AG09319 (cell line): ENCODE results near the gene SLC6A2.
"Not testable (repeated sequence)": the region's sequence is repeated elsewhere in the genome, so short reads cannot be mapped to it uniquely, and the experiment has no call there.

Experiments used
- DNase-seq: peaks from one replicate; pipeline ENCODE4 v3.0.0-alpha.2; 2010; ENCODE audit warnings: low read depth; ENCODE audit errors: extremely low read depth
- TF ChIP-seq, protein P1 (sequence below): IDR thresholded peaks from 2 replicates; pipeline ENCODE4 v1.5.1; 2011; ENCODE audit warnings: low read depth, mild to moderate bottlenecking, inconsistent platforms, low read length, moderate library complexity

The SLC6A2 gene

DNA sequence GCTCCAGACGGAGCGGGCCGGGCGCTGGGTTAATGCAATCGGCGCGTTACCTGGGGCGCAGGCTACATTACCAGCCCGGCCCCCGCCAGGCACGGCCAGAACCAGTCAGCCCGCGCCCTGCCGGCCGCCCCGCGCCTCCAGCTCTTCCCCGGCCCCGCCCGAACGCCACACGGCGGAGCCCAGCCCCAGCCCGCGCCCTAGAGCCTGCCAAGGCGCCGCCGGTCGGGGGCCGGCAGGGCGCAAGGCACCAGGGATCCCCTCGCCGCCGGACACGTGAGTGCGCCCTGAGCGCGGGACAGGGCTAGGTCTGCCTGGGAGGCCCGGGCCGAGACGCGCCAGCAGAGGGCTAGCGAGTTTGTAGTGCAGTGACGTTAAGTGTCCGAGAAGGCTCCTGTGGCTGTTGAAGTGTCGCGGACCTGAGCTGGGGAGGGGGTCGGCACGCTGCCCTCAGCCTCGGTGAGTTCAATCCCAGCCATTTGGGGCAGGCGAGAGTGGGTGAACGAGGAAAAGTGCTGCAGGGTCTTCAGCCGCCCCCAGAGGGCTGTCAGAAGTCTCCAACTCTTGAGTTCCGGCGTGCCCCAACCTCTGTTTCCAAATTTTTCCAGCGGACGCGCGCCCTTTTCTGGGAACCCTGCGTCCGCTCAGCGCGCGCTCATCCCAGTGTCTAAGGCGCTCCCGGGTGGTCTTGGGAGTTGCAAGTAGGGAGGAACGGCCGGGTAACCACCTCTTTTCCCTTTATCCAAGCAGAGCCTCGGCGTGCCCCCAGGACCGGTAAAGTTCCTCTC is at the start of gene SLC6A2:
Gene SLC6A2, plus strand, starts transcription at position 92 of the 785 bp plus-strand sequence. CDS start 707 bp downstream, outside the sequence.
- TF ChIP-seq, protein P1, sequence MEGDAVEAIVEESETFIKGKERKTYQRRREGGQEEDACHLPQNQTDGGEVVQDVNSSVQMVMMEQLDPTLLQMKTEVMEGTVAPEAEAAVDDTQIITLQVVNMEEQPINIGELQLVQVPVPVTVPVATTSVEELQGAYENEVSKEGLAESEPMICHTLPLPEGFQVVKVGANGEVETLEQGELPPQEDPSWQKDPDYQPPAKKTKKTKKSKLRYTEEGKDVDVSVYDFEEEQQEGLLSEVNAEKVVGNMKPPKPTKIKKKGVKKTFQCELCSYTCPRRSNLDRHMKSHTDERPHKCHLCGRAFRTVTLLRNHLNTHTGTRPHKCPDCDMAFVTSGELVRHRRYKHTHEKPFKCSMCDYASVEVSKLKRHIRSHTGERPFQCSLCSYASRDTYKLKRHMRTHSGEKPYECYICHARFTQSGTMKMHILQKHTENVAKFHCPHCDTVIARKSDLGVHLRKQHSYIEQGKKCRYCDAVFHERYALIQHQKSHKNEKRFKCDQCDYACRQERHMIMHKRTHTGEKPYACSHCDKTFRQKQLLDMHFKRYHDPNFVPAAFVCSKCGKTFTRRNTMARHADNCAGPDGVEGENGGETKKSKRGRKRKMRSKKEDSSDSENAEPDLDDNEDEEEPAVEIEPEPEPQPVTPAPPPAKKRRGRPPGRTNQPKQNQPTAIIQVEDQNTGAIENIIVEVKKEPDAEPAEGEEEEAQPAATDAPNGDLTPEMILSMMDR: peak; percentile 21
- no peak for DNase-seq

DNA sequence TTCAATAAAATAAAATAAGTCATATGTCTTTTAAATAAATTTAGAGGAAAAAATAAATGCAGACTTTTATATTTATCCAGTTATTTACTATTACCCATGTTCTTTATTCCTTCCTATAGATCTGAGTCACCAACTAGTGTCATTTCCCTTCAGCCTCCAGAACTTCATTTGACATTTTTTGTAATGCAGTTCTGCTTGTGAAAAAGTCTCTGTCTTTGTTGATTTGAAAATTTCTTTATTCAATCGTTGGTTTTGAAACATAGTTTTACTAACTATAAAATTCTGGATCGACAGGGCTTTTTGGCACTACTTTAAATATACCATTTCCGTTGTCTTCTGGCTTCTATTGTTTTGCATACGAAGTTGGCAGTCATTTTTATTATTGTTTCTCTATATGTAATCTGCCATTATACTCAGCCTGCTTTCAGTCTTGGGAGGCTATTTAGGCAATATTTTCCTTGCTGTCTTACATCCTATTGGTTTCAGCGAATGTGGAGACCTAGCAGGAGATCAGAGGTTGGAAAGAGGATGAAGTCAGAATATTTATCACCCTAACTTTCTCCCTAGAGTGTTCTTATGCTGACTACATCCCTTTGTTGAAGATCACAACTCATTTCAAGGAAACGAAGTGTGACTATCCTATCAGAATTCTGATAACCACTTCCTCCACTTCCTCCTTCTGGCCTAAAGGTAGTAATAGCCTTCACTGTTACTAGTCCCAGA is 42.0 kb upstream of the SLC6A2 start:
- no peak for DNase-seq
- TF ChIP-seq, protein P1: no peak

DNA sequence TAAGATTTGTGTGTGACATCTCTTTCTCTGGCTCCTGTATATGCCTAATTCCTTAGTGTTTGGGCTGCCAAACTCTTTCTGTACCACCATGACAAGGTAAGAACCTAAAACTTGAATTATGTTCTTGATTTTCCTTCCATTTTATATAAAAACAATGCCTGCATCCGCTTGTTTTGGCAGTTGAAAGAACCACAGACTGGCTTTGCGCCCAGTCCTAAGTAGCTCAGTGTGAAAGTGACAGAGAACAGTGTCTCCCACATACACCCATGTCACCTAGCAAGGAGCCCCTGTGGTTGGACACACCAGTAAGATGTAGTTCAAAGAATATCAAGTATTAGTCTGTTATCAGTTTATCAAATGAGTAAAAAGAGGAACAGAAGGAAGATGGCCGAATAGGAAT is 40.7 kb upstream of the SLC6A2 start:
- DNase-seq: no peak
- TF ChIP-seq, protein P1: no peak

DNA sequence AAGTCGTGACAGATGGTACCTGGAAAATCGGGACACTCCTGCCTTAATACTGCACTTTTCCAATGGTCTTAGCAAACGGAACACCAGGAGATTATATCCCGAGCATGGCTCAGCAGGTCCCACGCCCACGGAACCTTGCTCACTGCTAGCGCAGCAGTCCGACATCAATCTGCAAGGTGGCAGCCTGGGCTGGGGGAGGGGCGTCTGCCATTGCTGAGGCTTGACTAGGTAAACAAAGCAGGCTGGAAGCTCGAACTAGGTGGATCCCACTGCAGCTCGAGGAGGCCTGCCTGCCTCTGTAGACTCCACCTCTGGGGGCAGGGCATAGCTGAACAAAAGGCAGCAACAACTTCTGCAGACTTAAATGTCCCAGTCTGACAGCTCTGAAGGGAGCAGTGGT is 40.1 kb upstream of the SLC6A2 start:
- DNase-seq: not testable (repeated sequence)

DNA sequence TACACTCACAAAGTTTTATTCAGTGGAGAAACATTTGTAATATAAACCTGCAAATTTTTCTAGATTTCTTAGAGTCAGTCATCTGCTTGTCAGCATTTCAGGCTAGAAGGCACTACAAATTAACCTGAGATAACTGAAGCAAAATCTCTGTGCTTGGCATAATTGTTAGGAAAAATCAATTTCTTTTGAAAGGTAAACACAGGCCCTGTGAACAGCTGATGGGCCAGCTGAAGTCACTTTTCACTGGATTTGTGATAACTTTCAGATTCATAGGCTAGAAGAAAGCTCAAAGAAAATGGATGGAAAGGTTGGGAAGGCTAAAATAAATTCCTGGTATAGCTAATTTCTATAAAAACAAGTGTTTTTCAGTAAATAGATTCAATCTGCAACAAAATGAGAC is 34.0 kb upstream of the SLC6A2 start:
- DNase-seq: no peak
- TF ChIP-seq, protein P1: no peak

DNA sequence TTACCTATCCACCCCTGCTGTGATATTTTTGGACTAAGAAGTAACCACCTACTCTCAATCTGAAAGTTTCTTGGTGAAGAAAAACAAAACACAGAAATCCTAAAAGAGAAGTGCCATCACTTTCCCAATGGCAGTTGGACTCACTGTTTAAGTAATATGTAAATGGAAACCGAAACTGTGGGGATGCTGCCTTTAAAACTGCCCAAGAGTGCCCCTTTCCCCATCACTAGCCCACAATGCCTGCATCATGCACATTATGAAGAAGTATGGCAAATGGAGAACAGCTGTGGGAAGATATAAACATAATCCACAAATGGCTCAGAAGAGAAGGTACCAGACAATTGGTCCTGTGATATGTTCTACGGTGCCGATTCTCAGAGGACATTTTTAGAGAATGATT is 33.5 kb upstream of the SLC6A2 start:
- TF ChIP-seq, protein P1: no peak
- no peak for DNase-seq

DNA sequence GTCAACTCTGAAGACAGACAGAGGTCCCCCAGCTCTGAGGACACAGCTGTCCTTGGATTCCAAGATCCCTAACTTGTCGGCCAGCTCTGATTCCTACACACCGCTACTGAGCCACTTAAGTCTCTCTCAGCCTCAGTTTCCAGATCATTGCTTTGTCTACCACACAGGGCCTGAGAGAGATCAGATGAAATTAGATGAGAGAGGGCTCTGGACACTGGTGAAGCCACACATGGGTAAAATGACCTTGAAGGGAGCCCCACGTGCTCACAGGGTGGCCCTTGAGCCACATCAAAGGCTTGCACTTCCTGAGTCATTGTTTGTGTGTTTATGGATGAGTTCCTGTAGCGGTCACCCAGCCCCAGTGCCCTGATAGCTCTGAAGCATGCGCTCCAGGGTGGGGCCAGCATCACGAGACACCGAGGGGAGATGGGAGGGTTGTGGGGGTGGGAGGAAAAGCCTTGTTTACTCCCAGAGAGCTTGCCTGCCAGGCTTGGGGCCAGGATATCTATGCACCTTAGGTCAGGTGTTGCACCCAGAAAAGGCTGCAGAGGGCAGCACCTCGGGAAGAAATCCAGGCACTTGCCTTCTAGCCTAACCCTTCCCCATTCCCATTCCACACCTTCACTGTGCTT is 32.7 kb upstream of the SLC6A2 start:
- DNase-seq: no peak
- TF ChIP-seq, protein P1: peak; percentile 17
